Mesendoderm (in vitro differentiated cells): Measurements from ENCODE around the gene GNAI1.

Experiments
- DNase-seq: peaks from one replicate; pipeline ENCODE4 v3.0.0; 2013
- H2AK5ac ChIP-seq: 2 replicates; pipeline ENCODE4 v1.6.1; 2013; ENCODE audit warnings: low read length, inconsistent platforms
- H2BK120ac ChIP-seq: 2 replicates; pipeline ENCODE4 v1.6.1; 2013; ENCODE audit warnings: low read depth, mild to moderate bottlenecking, low read length, moderate library complexity, mixed read lengths
- H2BK15ac ChIP-seq: replicated peaks from 2 replicates; pipeline ENCODE4 v1.6.1; 2013; ENCODE audit warnings: low read depth, mild to moderate bottlenecking, moderate library complexity
- H2BK5ac ChIP-seq: 2 replicates; pipeline ENCODE4 v1.6.1; 2013; ENCODE audit warnings: low read length, inconsistent platforms
- H3K18ac ChIP-seq: 2 replicates; pipeline ENCODE4 v1.6.1; 2013; ENCODE audit warnings: mild to moderate bottlenecking, low read length, mixed read lengths
- H3K23ac ChIP-seq: one replicate; pipeline ENCODE4 v1.6.1; 2013; ENCODE audit warnings: low read length
- H3K27ac ChIP-seq: 2 replicates; pipeline ENCODE4 v1.5.1; 2013; ENCODE audit warnings: low read depth, mild to moderate bottlenecking, inconsistent platforms, low read length, moderate library complexity
- H3K27me3 ChIP-seq: 2 replicates; pipeline ENCODE4 v1.6.1; 2013; ENCODE audit warnings: low read length, control low read depth, mild to moderate bottlenecking, inconsistent platforms; ENCODE audit not compliant: insufficient read depth, poor library complexity
- H3K36me3 ChIP-seq: 2 replicates; pipeline ENCODE4 v1.6.1; 2013; ENCODE audit warnings: low read length, inconsistent platforms; ENCODE audit not compliant: control insufficient read depth, insufficient read depth
- H3K4ac ChIP-seq: one replicate; pipeline ENCODE4 v1.6.1; 2013; ENCODE audit warnings: low read depth, mild to moderate bottlenecking, low read length, moderate library complexity
- H3K4me1 ChIP-seq: 2 replicates; pipeline ENCODE4 v1.6.1; 2013; ENCODE audit warnings: low read depth, low read length, inconsistent platforms; ENCODE audit not compliant: control insufficient read depth
- H3K4me2 ChIP-seq: 2 replicates; pipeline ENCODE4 v1.6.1; 2013; ENCODE audit warnings: low read length
- H3K4me3 ChIP-seq: 2 replicates; pipeline ENCODE4 v1.5.1; 2013; ENCODE audit warnings: mild to moderate bottlenecking, low read length
- H3K56ac ChIP-seq: one replicate; pipeline ENCODE4 v1.6.1; 2013; ENCODE audit warnings: low read length
- H3K79me1 ChIP-seq: 2 replicates; pipeline ENCODE4 v1.6.1; 2013; ENCODE audit warnings: low read length, inconsistent platforms
- H3K79me2 ChIP-seq: 2 replicates; pipeline ENCODE4 v1.6.1; 2013; ENCODE audit warnings: mild to moderate bottlenecking, low read length; ENCODE audit not compliant: control insufficient read depth, insufficient read depth
- H3K9ac ChIP-seq: 2 replicates; pipeline ENCODE4 v1.6.1; 2013; ENCODE audit warnings: low read length, inconsistent platforms
- H4K5ac ChIP-seq: one replicate; pipeline ENCODE4 v1.6.1; 2013; ENCODE audit warnings: low read length
- H4K8ac ChIP-seq: one replicate; pipeline ENCODE4 v1.6.1; 2013; ENCODE audit warnings: low read depth, mild to moderate bottlenecking, control low read depth, low read length, moderate library complexity
- WGBS: extraction: QIAGEN DNeasy Blood & Tissue Kit; methylation state at CpG from one replicate; pipeline ENCODE4 v1.1.7; 2013; ENCODE audit warnings: low lambda C conversion rate, missing lambda C conversion rate; ENCODE audit not compliant: insufficient coverage; ENCODE audit errors: extremely low coverage; 5-methylcytosine and 5-hydroxymethylcytosine counted together

Gene GNAI1

GRCh38 chr7:80183900-80184685 lies 49.5 kb downstream of the GNAI1 start:
- Histone ChIP-seq H3K56ac (no peak overlapping the region), H3K4ac (peak overlapping the region; percentile 2), H3K4me3 (no peak overlapping the region), H2BK15ac (no peak overlapping the region), H3K27ac (no peak overlapping the region), H3K4me2 (no peak overlapping the region), H3K79me2 (peaks cover 37% of the 10 kb centered on the region), H2AK5ac (no peak overlapping the region), H4K5ac (no peak overlapping the region), H3K23ac (no peak overlapping the region), H3K9ac (no peak overlapping the region), H4K8ac (no peak overlapping the region), H2BK5ac (no peak overlapping the region), H3K27me3 (no peaks in the 10 kb centered on the region), H2BK120ac (no peak overlapping the region), H3K79me1 (peaks cover 21% of the 10 kb centered on the region), H3K36me3 (no peaks in the 10 kb centered on the region), H3K4me1 (peaks cover 9% of the 10 kb centered on the region), H3K18ac (peak overlapping the region; percentile 7)
- DNase-seq, result peak; percentile 25
- no CpG with 5 or more reads among the region's 15 CpGs for WGBS

- no CpG with 5 or more reads among the region's 4 CpGs for WGBS
- Histone ChIP-seq H3K4me3 (no peak overlapping the region), H3K23ac (no peak overlapping the region), H2BK15ac (no peak overlapping the region), H2AK5ac (no peak overlapping the region), H3K27ac (no peak overlapping the region), H3K79me1 (peaks cover 21% of the 10 kb centered on the region), H3K9ac (no peak overlapping the region), H2BK120ac (no peak overlapping the region), H3K4me2 (no peak overlapping the region), H4K8ac (no peak overlapping the region), H3K27me3 (no peaks in the 10 kb centered on the region), H3K4ac (no peak overlapping the region), H2BK5ac (no peak overlapping the region), H3K79me2 (peaks cover 37% of the 10 kb centered on the region), H3K56ac (no peak overlapping the region), H3K36me3 (no peaks in the 10 kb centered on the region), H3K4me1 (peaks cover 9% of the 10 kb centered on the region), H4K5ac (no peak overlapping the region), H3K18ac (no peak overlapping the region)
- peak; percentile 19 for DNase-seq
Observed at GRCh38 chr7:80184693-80185092, 50.1 kb downstream of the GNAI1 start.

GRCh38 chr7:80185571-80185970 lies 50.9 kb downstream of the GNAI1 start:
- Histone ChIP-seq H3K56ac (no peak overlapping the region), H2AK5ac (no peak overlapping the region), H3K27me3 (no peaks in the 10 kb centered on the region), H2BK120ac (no peak overlapping the region), H3K36me3 (no peaks in the 10 kb centered on the region), H3K9ac (no peak overlapping the region), H3K4ac (no peak overlapping the region), H3K4me1 (peaks cover 9% of the 10 kb centered on the region), H3K79me1 (peaks cover 21% of the 10 kb centered on the region), H4K8ac (no peak overlapping the region), H3K27ac (no peak overlapping the region), H3K23ac (no peak overlapping the region), H4K5ac (no peak overlapping the region), H2BK5ac (no peak overlapping the region), H3K4me2 (no peak overlapping the region), H3K4me3 (no peak overlapping the region), H3K18ac (no peak overlapping the region), H3K79me2 (peaks cover 36% of the 10 kb centered on the region), H2BK15ac (no peak overlapping the region)
- no peak for DNase-seq
- WGBS, result no CpG with 5 or more reads among the region's 7 CpGs

- Histone ChIP-seq H3K27me3 (no peaks in the 10 kb centered on the region), H3K36me3 (no peaks in the 10 kb centered on the region), H3K4me1 (peaks cover 9% of the 10 kb centered on the region), H2BK5ac (no peak overlapping the region), H3K4ac (no peak overlapping the region), H3K18ac (no peak overlapping the region), H3K79me1 (peaks cover 21% of the 10 kb centered on the region), H3K4me3 (no peak overlapping the region), H3K23ac (no peak overlapping the region), H2BK15ac (no peak overlapping the region), H2BK120ac (no peak overlapping the region), H4K8ac (no peak overlapping the region), H2AK5ac (no peak overlapping the region), H3K56ac (no peak overlapping the region), H4K5ac (no peak overlapping the region), H3K79me2 (peaks cover 30% of the 10 kb centered on the region), H3K27ac (no peak overlapping the region), H3K9ac (no peak overlapping the region), H3K4me2 (no peak overlapping the region)
- no peak for DNase-seq
Observed at GRCh38 chr7:80186721-80187120, 52.1 kb downstream of the GNAI1 start.

DNA sequence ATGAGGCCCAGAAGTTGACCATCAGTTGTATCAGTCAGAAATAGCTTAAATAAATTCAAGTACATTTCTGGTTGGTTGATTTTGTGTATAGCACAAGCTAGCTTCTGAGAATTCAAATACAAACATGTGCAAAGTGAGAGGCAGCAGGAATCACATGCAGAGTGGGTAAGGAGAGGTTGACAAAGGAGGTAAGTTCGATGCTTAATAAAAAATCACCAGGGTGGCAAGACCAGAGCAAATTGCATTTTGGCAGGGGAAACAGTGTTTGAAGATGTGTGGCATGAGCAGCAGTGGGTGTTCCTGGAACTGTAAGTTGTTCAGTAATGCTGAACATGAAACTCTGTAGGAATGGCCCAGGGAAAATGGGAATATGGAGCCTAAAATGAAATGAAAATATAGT lies 52.6 kb downstream of the GNAI1 start:
- H3K4me1 ChIP-seq, result peaks cover 9% of the 10 kb centered on the region
- H3K4me3 ChIP-seq, result no peak overlapping the region
- H2BK15ac ChIP-seq, result no peak overlapping the region
- H2BK120ac ChIP-seq, result no peak overlapping the region
- H3K9ac ChIP-seq, result no peak overlapping the region
- H3K27me3 ChIP-seq, result no peaks in the 10 kb centered on the region
- H4K8ac ChIP-seq, result no peak overlapping the region
- no peak overlapping the region for H3K18ac ChIP-seq
- no peak overlapping the region for H3K4ac ChIP-seq
- H3K4me2 ChIP-seq, result no peak overlapping the region
- H3K56ac ChIP-seq, result no peak overlapping the region
- no peak overlapping the region for H4K5ac ChIP-seq
- H3K27ac ChIP-seq, result no peak overlapping the region
- no peak overlapping the region for H2BK5ac ChIP-seq
- H3K79me2 ChIP-seq, result peaks cover 30% of the 10 kb centered on the region
- H3K23ac ChIP-seq, result no peak overlapping the region
- no peaks in the 10 kb centered on the region for H3K36me3 ChIP-seq
- DNase-seq, result no peak
- H2AK5ac ChIP-seq, result no peak overlapping the region
- no CpG with 5 or more reads among the region's 1 CpG for WGBS
- peaks cover 21% of the 10 kb centered on the region for H3K79me1 ChIP-seq

DNA sequence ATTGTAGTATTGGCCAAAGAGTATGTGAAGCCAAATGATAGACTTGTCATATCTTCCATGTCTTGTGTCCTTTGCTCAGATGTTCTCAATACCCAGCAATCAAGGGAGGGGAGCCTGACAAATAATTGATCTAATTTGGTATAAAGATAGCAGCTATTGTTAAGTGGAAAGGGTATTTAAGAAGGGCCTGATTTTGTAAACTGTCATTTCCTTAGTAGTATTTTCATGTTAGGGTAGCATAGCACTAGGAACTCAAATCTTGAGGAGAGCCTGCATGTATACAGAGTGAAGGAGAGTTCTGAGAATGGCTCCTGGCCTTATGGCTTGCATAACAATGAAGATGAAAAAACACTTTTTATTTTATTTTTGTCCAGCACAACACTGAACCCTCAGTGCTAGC lies 53.1 kb downstream of the GNAI1 start:
- H3K23ac ChIP-seq, result no peak overlapping the region
- no peak overlapping the region for H4K8ac ChIP-seq
- H3K56ac ChIP-seq, result no peak overlapping the region
- no peak overlapping the region for H3K4ac ChIP-seq
- no peak overlapping the region for H3K4me2 ChIP-seq
- peaks cover 7% of the 10 kb centered on the region for H3K4me1 ChIP-seq
- no peak overlapping the region for H3K18ac ChIP-seq
- H2BK120ac ChIP-seq, result no peak overlapping the region
- H3K36me3 ChIP-seq, result no peaks in the 10 kb centered on the region
- H2BK15ac ChIP-seq, result no peak overlapping the region
- no peak overlapping the region for H2BK5ac ChIP-seq
- no peak overlapping the region for H3K27ac ChIP-seq
- H3K79me1 ChIP-seq, result peaks cover 21% of the 10 kb centered on the region
- H3K9ac ChIP-seq, result no peak overlapping the region
- H3K4me3 ChIP-seq, result no peak overlapping the region
- H3K79me2 ChIP-seq, result peaks cover 30% of the 10 kb centered on the region
- no peak overlapping the region for H4K5ac ChIP-seq
- no peak for DNase-seq
- H3K27me3 ChIP-seq, result no peaks in the 10 kb centered on the region
- no peak overlapping the region for H2AK5ac ChIP-seq
